Neuronal stem cell (in vitro differentiated cells): ENCODE results near the gene CRTC2.

Experiments
- DNase-seq: peaks from one replicate; pipeline ENCODE4 v3.0.0-alpha.2; 2013; ENCODE audit warnings: low spot score
- H2AFZ ChIP-seq: one replicate; pipeline ENCODE4 v1.6.1; 2013; ENCODE audit warnings: mild to moderate bottlenecking, low read length, inconsistent platforms
- H2AK5ac ChIP-seq: 2 replicates; pipeline ENCODE4 v1.6.1; 2013; ENCODE audit warnings: low read depth, mild to moderate bottlenecking, inconsistent platforms, low read length, moderate library complexity, mixed read lengths
- H2BK120ac ChIP-seq: 2 replicates; pipeline ENCODE4 v1.6.1; 2013; ENCODE audit warnings: low read depth, mild to moderate bottlenecking, inconsistent platforms, low read length, moderate library complexity, mixed read lengths
- H2BK12ac ChIP-seq: one replicate; pipeline ENCODE4 v1.6.1; 2013; ENCODE audit warnings: low read length, inconsistent platforms
- H2BK15ac ChIP-seq: 2 replicates; pipeline ENCODE4 v1.6.1; 2013; ENCODE audit warnings: mild to moderate bottlenecking, low read length, inconsistent platforms, mixed read lengths
- H2BK5ac ChIP-seq: one replicate; pipeline ENCODE4 v1.6.1; 2013; ENCODE audit warnings: inconsistent platforms, mild to moderate bottlenecking, low read length, moderate library complexity
- H3K14ac ChIP-seq: one replicate; pipeline ENCODE4 v1.6.1; 2013; ENCODE audit warnings: low read length, inconsistent platforms
- H3K18ac ChIP-seq: 2 replicates; pipeline ENCODE4 v1.6.1; 2013; ENCODE audit warnings: low read length, inconsistent platforms
- H3K23ac ChIP-seq: 2 replicates; pipeline ENCODE4 v1.6.1; 2013; ENCODE audit warnings: low read depth, mild to moderate bottlenecking, mixed read lengths, low read length, inconsistent platforms; ENCODE audit not compliant: poor library complexity
- H3K27ac ChIP-seq: replicated peaks from 3 replicates; pipeline ENCODE4 v1.5.1; 2013; ENCODE audit warnings: low read length, inconsistent platforms
- H3K27me3 ChIP-seq, 3 experiments: 2 replicates each; pipeline ENCODE4 v1.6.1; 2013; ENCODE audit warnings: low read length in 3 of 3, mild to moderate bottlenecking in 2 of 3, inconsistent platforms in 1 of 3, low read depth in 1 of 3, mixed read lengths in 1 of 3, moderate library complexity in 1 of 3; ENCODE audit not compliant: control insufficient read depth in 3 of 3, insufficient read depth in 3 of 3
- H3K36me3 ChIP-seq, 2 donors: replicated peaks in 1 of 2; 2 replicates each; pipeline ENCODE4 v1.6.1; 2013; ENCODE audit warnings: low read length in 2 of 2; ENCODE audit not compliant: control insufficient read depth in 2 of 2, insufficient read depth in 2 of 2
- H3K4ac ChIP-seq: 2 replicates; pipeline ENCODE4 v1.6.1; 2013; ENCODE audit warnings: inconsistent platforms, mild to moderate bottlenecking, low read length, moderate library complexity
- H3K4me1 ChIP-seq, 2 donors: 1 replicate in 1 of 2; 2 replicates in 1 of 2; pipeline ENCODE4 v1.6.1; 2013; ENCODE audit warnings: low read length in 2 of 2, low read depth in 1 of 2; ENCODE audit not compliant: control insufficient read depth in 2 of 2, insufficient read depth in 1 of 2
- H3K4me2 ChIP-seq: one replicate; pipeline ENCODE4 v1.6.1; 2013; ENCODE audit warnings: mild to moderate bottlenecking, low read length, inconsistent platforms; ENCODE audit not compliant: insufficient read depth, poor library complexity, severe bottlenecking
- H3K4me3 ChIP-seq, 2 donors: 2 replicates each; pipeline ENCODE4 v1.5.1; 2013; ENCODE audit warnings: low read length in 2 of 2, mild to moderate bottlenecking in 2 of 2, inconsistent platforms in 1 of 2, moderate library complexity in 1 of 2
- H3K79me1 ChIP-seq: one replicate; pipeline ENCODE4 v1.6.1; 2013; ENCODE audit warnings: low read depth, mild to moderate bottlenecking, inconsistent platforms, low read length, moderate library complexity
- H3K9ac ChIP-seq: one replicate; pipeline ENCODE4 v1.6.1; 2013; ENCODE audit warnings: mild to moderate bottlenecking, low read depth, low read length, inconsistent platforms; ENCODE audit not compliant: poor library complexity
- H3K9me3 ChIP-seq, 2 donors: replicated peaks in 1 of 2; 2 replicates each; pipeline versions ENCODE3 to v1.6.1; 2013; ENCODE audit warnings: low read length in 2 of 2, mild to moderate bottlenecking in 2 of 2, inconsistent platforms in 1 of 2, low read depth in 1 of 2, mixed read lengths in 1 of 2, moderate library complexity in 1 of 2; ENCODE audit not compliant: control insufficient read depth in 2 of 2, insufficient read depth in 1 of 2
- H4K8ac ChIP-seq: one replicate; pipeline ENCODE4 v1.6.1; 2013; ENCODE audit warnings: low read depth, mild to moderate bottlenecking, inconsistent platforms, low read length, moderate library complexity
- H4K91ac ChIP-seq: one replicate; pipeline ENCODE4 v1.6.1; 2013; ENCODE audit warnings: low read length, low read depth, mild to moderate bottlenecking, inconsistent platforms; ENCODE audit not compliant: poor library complexity
- WGBS, 2 donors: extraction: QIAGEN DNeasy Blood & Tissue Kit; methylation state at CpG; one replicate each; pipeline ENCODE4 v1.1.7; 2013; ENCODE audit warnings: missing lambda C conversion rate in 2 of 2, mixed read lengths in 1 of 2; ENCODE audit not compliant: insufficient read length in 2 of 2, insufficient replicate concordance in 1 of 2; ENCODE audit errors: extremely low coverage in 2 of 2; 5-methylcytosine and 5-hydroxymethylcytosine counted together

CRTC2 gene

DNA sequence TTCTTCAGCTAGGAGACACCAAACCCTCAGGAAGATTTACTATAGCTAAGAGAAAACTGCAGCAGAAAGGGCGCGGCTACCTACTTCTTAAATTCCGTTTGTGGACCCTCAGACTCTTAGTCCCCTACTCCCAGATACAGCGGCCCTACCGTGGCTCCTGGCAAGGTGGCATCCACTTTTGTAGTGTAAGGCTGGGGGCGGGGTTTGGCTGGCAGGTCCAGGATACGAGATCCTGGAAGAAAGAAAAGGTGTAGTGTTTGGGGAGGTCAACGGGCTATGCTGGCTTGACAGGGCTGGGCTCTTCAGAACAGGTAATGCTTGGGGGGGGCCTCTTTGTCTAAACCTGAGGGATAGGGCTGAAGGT, 9.6 kb upstream of the CRTC2 start:
- Histone ChIP-seq H2BK5ac (no peak overlapping the region), H3K14ac (no peak overlapping the region), H3K36me3 (peaks cover 1 to 28% of the 10 kb centered on the region in 2 donors), H3K18ac (peak overlapping the region; percentile 59), H2AFZ (peak overlapping the region; percentile 65), H2BK15ac (peak overlapping the region; percentile 1), H3K23ac (no peak overlapping the region), H2AK5ac (peak overlapping the region; percentile 87), H3K9ac (no peak overlapping the region), H2BK12ac (no peak overlapping the region), H4K8ac (no peak overlapping the region), H2BK120ac (no peak overlapping the region), H3K79me1 (no peaks in the 10 kb centered on the region), H3K4me1 (peaks cover 6 to 14% of the 10 kb centered on the region in 2 donors), H3K9me3 (no peaks in the 10 kb centered on the region), H3K27me3 (no peaks in the 10 kb centered on the region), H3K4ac (no peak overlapping the region), H4K91ac (no peak overlapping the region), H3K4me3 (peak overlapping the region; percentile 54 to 60), H3K27ac (peak overlapping the region; percentile 91), H3K4me2 (peak overlapping the region; percentile 63)
- WGBS, 2 donors = no CpG with 5 or more reads among the region's 8 CpGs
- DNase-seq = no peak

DNA sequence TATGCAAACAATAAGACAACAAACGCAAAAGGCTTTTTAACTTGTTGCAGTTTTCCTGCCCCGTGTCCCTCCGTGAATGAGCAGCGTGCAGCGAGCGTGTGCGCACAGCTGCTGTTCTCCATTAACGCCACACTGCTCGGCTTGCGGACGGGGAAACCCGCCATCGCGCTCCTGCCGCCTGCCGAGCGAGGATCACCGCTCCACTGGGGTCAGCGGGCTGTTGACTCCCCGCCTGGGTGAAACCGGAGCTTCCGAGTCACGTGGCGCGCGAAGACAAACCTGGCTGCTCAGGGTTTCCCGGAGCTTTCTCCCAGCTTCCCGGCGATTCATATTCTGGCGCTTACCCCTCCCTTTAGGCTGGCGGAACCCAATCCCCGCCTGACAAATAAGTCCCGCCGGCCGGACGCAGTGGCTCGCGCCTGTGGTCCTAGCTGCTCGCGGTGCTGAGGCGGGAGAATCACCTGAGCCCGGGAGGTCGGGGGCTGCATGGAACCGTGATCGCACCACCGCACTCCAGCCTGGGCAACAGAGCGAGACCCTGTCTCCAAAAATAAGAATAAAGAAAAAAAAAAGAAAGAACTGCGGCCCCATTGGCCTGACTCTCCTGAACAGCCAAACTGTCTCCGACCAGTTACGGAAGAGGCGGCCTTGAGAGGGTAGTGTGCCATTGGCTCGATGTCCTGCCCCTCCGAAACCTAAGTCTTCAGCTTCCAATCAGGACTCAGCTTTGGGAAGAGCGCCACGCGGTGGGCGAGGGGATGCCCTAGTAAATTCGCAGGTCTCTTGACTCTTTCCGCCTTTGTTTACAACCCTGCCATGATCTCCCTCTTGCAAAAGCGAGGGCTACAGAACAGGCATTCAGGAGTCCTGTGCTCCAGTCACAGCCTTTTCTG, 8.9 kb upstream of the CRTC2 start, which contains the start of gene CREB3L4:
CREB3L4 (plus strand) TSS at position 796 of the 893 bp plus-strand sequence. CDS start 624 bp downstream, outside the sequence.
- H2AFZ ChIP-seq = peak within 1 kb of the TSS; percentile 77
- H3K9ac ChIP-seq = peak within 1 kb of the TSS; percentile 83
- no peak within 1 kb of the TSS for H2BK120ac ChIP-seq
- peak within 1 kb of the TSS; percentile 91 for H3K27ac ChIP-seq
- H2AK5ac ChIP-seq = peak within 1 kb of the TSS; percentile 87
- H3K79me1 ChIP-seq = peaks cover 3% of the 10 kb centered on the region
- H3K23ac ChIP-seq = peak within 1 kb of the TSS; percentile 90
- H3K4me3 ChIP-seq = peak within 1 kb of the TSS; percentile 54 to 85
- no peak within 1 kb of the TSS for H2BK5ac ChIP-seq
- no peaks in the 10 kb centered on the region for H3K9me3 ChIP-seq
- no peak within 1 kb of the TSS for H2BK12ac ChIP-seq
- DNase-seq = peak; percentile 92
- H3K36me3 ChIP-seq = peaks cover 0 to 22% of the 10 kb centered on the region in 2 donors
- peaks cover 10 to 18% of the 10 kb centered on the region in 2 donors for H3K4me1 ChIP-seq
- H3K18ac ChIP-seq = peak within 1 kb of the TSS; percentile 95
- no peak within 1 kb of the TSS for H3K14ac ChIP-seq
- no CpG with 5 or more reads among the region's 60 CpGs for whole genome bisulfite sequencing, 2 donors
- H3K4ac ChIP-seq = no peak within 1 kb of the TSS
- peak within 1 kb of the TSS; percentile 82 for H2BK15ac ChIP-seq
- no peak within 1 kb of the TSS for H4K91ac ChIP-seq
- H3K27me3 ChIP-seq = no peaks in the 10 kb centered on the region
- H3K4me2 ChIP-seq = peak within 1 kb of the TSS; percentile 84
- no peak within 1 kb of the TSS for H4K8ac ChIP-seq

DNA sequence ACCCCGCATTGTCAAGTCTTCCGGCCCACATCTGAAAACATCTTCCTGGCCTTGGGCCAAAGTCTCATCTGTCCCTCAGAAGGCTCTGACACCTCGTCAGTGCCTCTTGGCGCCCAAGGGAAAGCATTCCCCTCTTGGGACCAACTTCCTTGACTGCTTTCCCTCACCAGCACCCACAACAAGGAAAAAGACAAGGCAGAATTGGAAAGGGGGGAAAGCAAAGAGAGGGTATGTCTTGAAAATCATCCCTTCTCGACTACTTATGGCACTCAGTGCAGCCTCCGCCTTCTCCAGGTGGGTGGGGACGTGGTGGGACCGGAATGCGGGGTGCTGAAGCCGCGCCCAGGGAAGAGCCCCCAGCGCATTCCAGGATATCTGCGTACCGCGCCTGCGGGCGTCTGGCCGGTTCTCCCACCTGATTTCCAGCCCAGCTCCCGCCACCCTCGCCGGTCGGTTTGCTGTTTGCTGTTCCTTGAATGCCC, 5.5 kb upstream of the CRTC2 start:
- Histone ChIP-seq H2BK5ac (peak overlapping the region; percentile 45), H3K27me3 (no peaks in the 10 kb centered on the region), H3K79me1 (peaks cover 8% of the 10 kb centered on the region), H2AFZ (peak overlapping the region; percentile 83), H4K8ac (no peak overlapping the region), H3K18ac (peak overlapping the region; percentile 58), H4K91ac (no peak overlapping the region), H3K4me2 (peak overlapping the region; percentile 80), H2BK12ac (no peak overlapping the region), H3K9me3 (no peaks in the 10 kb centered on the region), H3K9ac (peak overlapping the region; percentile 78), H3K36me3 (peaks cover 20 to 41% of the 10 kb centered on the region in 2 donors), H3K4me3 (peak overlapping the region; percentile 68 to 83), H3K23ac (peak overlapping the region; percentile 8), H2BK15ac (no peak overlapping the region), H3K14ac (no peak overlapping the region), H3K4ac (no peak overlapping the region), H2AK5ac (peak overlapping the region; percentile 25), H3K4me1 (peaks cover 18 to 29% of the 10 kb centered on the region in 2 donors), H2BK120ac (no peak overlapping the region), H3K27ac (peak overlapping the region; percentile 97)
- DNase-seq = peak; percentile 69
- whole genome bisulfite sequencing, 2 donors = no CpG with 5 or more reads among the region's 22 CpGs
